IMR-90 (cell line): ENCODE data around the gene CPSF4L. TPM values are rescaled to one million over a fixed set of nuclear protein-coding genes. Genes with fewer than 3 reads are reported as not detected.

Experiments used
- ATAC-seq: fragments of 200-7000 bp; cut with Tn5 transposase; 2 replicates; pipeline ENCODE4 v1.9.1; 2020; ENCODE audit warnings: low read depth, mild to moderate bottlenecking, moderate library complexity
- BruUV-seq: library from RNA; stranded (reverse); fragments of 400-500 nt; replicated peaks from 2 replicates; lab custom pipeline; 2021; lab: Mats Ljungman, UMichigan
- CTCF ChIA-PET: fragments of 300-600 bp; formaldehyde crosslinking; extraction: SDS; loops from one replicate; lab custom pipeline; 2021; ENCODE audit warnings: antibody characterized with exemption; lab: Yijun Ruan, JAX
- POLR2A ChIA-PET: fragments of 300-600 bp; sonication (Branson Sonifier 250); formaldehyde crosslinking; loops from one replicate; lab custom pipeline; 2022; ENCODE audit warnings: antibody characterized with exemption; ENCODE audit not compliant: unreplicated experiment; lab: Charles Lee
- DNase-seq: peaks from one replicate; pipeline ENCODE4 v3.0.0; 2013
- H2AFZ ChIP-seq: replicated peaks from 2 replicates; pipeline ENCODE3; 2013; ENCODE audit warnings: low read length, mild to moderate bottlenecking; ENCODE audit not compliant: poor library complexity
- H2AK5ac ChIP-seq: 2 replicates; pipeline ENCODE4 v1.6.1; 2013; ENCODE audit warnings: low read depth, low read length, inconsistent platforms
- H2AK9ac ChIP-seq: replicated peaks from 2 replicates; pipeline ENCODE3; 2013; ENCODE audit warnings: mild to moderate bottlenecking, low read depth, low read length, moderate library complexity; ENCODE audit not compliant: poor library complexity
- H2BK120ac ChIP-seq: 2 replicates; pipeline ENCODE4 v1.6.1; 2013; ENCODE audit warnings: low read depth, low read length, inconsistent platforms
- H2BK15ac ChIP-seq: 3 replicates; pipeline ENCODE4 v1.6.1; 2013; ENCODE audit warnings: low read depth, low read length, inconsistent platforms
- H2BK20ac ChIP-seq: 2 replicates; pipeline ENCODE4 v1.6.1; 2013; ENCODE audit warnings: low read depth, mild to moderate bottlenecking, inconsistent platforms, low read length, moderate library complexity
- H2BK5ac ChIP-seq: 2 replicates; pipeline ENCODE4 v1.6.1; 2013; ENCODE audit warnings: mild to moderate bottlenecking, low read depth, low read length, inconsistent platforms; ENCODE audit not compliant: poor library complexity, severe bottlenecking
- H3K14ac ChIP-seq: replicated peaks from 2 replicates; pipeline ENCODE4 v1.6.1; 2013; ENCODE audit warnings: low read depth, low read length, inconsistent platforms
- H3K18ac ChIP-seq: 2 replicates; pipeline ENCODE4 v1.6.1; 2013; ENCODE audit warnings: low read depth, low read length, control low read depth
- H3K23ac ChIP-seq: 2 replicates; pipeline ENCODE4 v1.6.1; 2013; ENCODE audit warnings: low read depth, low read length, inconsistent platforms
- H3K27ac ChIP-seq: 2 replicates; pipeline ENCODE4 v1.5.1; 2013; ENCODE audit warnings: mild to moderate bottlenecking, control low read depth, low read length; ENCODE audit not compliant: insufficient read depth
- H3K27me3 ChIP-seq: 2 replicates; pipeline ENCODE4 v1.6.1; 2013; ENCODE audit warnings: low read length; ENCODE audit not compliant: control insufficient read depth, insufficient read depth
- H3K36me3 ChIP-seq: 2 replicates; pipeline ENCODE4 v1.6.1; 2013; ENCODE audit warnings: low read length, mixed read lengths; ENCODE audit not compliant: control insufficient read depth, insufficient read depth
- H3K4ac ChIP-seq: 2 replicates; pipeline ENCODE4 v1.6.1; 2013; ENCODE audit warnings: low read depth, low read length, inconsistent platforms
- H3K4me1 ChIP-seq: 2 replicates; pipeline ENCODE4 v1.6.1; 2013; ENCODE audit warnings: low read length, mixed read lengths; ENCODE audit not compliant: control insufficient read depth, insufficient read depth
- H3K4me2 ChIP-seq: 2 replicates; pipeline ENCODE4 v1.6.1; 2013; ENCODE audit warnings: low read depth, mild to moderate bottlenecking, control low read depth, low read length, moderate library complexity
- H3K4me3 ChIP-seq: 2 replicates; pipeline ENCODE4 v1.5.1; 2013; ENCODE audit warnings: low read depth, mild to moderate bottlenecking, control low read depth, low read length, moderate library complexity; ENCODE audit not compliant: insufficient read depth
- H3K56ac ChIP-seq: 2 replicates; pipeline ENCODE4 v1.6.1; 2013; ENCODE audit warnings: low read length, inconsistent platforms; ENCODE audit not compliant: insufficient read depth; ENCODE audit errors: extremely low read depth
- H3K79me1 ChIP-seq, 2 experiments: 2 replicates each; pipeline ENCODE4 v1.6.1; 2013; ENCODE audit warnings: low read length in 2 of 2, inconsistent platforms in 1 of 2, low read depth in 1 of 2
- H3K9ac ChIP-seq: 2 replicates; pipeline ENCODE4 v1.6.1; 2013; ENCODE audit warnings: low read depth, low read length, control low read depth
- H3K9me1 ChIP-seq: 2 replicates; pipeline ENCODE4 v1.6.1; 2013; ENCODE audit warnings: low read length, inconsistent platforms; ENCODE audit not compliant: insufficient read depth
- H3K9me3 ChIP-seq: 2 replicates; pipeline ENCODE4 v1.6.1; 2013; ENCODE audit warnings: low read length; ENCODE audit not compliant: control insufficient read depth, insufficient read depth
- H4K20me1 ChIP-seq: 2 replicates; pipeline ENCODE4 v1.6.1; 2013; ENCODE audit warnings: low read length, inconsistent platforms; ENCODE audit not compliant: insufficient read depth
- H4K5ac ChIP-seq: 2 replicates; pipeline ENCODE4 v1.6.1; 2013; ENCODE audit warnings: mild to moderate bottlenecking, low read depth, low read length, control low read depth
- H4K8ac ChIP-seq, 2 experiments: 2 replicates each; pipeline ENCODE4 v1.6.1; 2013; ENCODE audit warnings: low read depth in 2 of 2, low read length in 2 of 2, control low read depth in 1 of 2, inconsistent platforms in 1 of 2
- H4K91ac ChIP-seq: 2 replicates; pipeline ENCODE4 v1.6.1; 2013; ENCODE audit warnings: low read depth, low read length, inconsistent platforms; ENCODE audit not compliant: insufficient read depth
- BHLHE40 ChIP-seq: fragments of 150-350 bp; IDR thresholded peaks from 2 replicates; pipeline ENCODE4 v1.6.1; 2016; ENCODE audit warnings: mild to moderate bottlenecking, low read depth, low read length
- CEBPB ChIP-seq: IDR thresholded peaks from 2 replicates; pipeline ENCODE4 v1.6.1; 2012; ENCODE audit warnings: low read depth, low read length, improper control_type of control experiment
- CHD1 ChIP-seq: IDR thresholded peaks from 2 replicates; pipeline ENCODE4 v1.6.1; 2012; ENCODE audit warnings: low read depth, low read length, improper control_type of control experiment
- FOS ChIP-seq: fragments of 150-350 bp; IDR thresholded peaks from 2 replicates; pipeline ENCODE4 v1.6.1; 2016; ENCODE audit warnings: low read depth, low read length
- MAFK ChIP-seq: IDR thresholded peaks from 2 replicates; pipeline ENCODE4 v1.6.1; 2012; ENCODE audit warnings: low read depth, low read length, improper control_type of control experiment
- MAZ ChIP-seq: IDR thresholded peaks from 2 replicates; pipeline ENCODE4 v1.6.1; 2012; ENCODE audit warnings: low read depth, mild to moderate bottlenecking, low read length, improper control_type of control experiment, moderate library complexity, borderline replicate concordance
- MXI1 ChIP-seq: IDR thresholded peaks from 2 replicates; pipeline ENCODE4 v1.6.1; 2012; ENCODE audit warnings: low read depth, mild to moderate bottlenecking, low read length, moderate library complexity, borderline replicate concordance
- NFE2L2 ChIP-seq: fragments of 150-350 bp; IDR thresholded peaks from 2 replicates; pipeline ENCODE4 v1.6.1; 2016; ENCODE audit warnings: low read depth, mild to moderate bottlenecking, low read length
- RAD21 ChIP-seq: IDR thresholded peaks from 2 replicates; pipeline ENCODE4 v1.6.1; 2012; ENCODE audit warnings: low read length, improper control_type of control experiment
- RCOR1 ChIP-seq: IDR thresholded peaks from 2 replicates; pipeline ENCODE4 v1.6.1; 2012; ENCODE audit warnings: mild to moderate bottlenecking, low read length, improper control_type of control experiment; ENCODE audit not compliant: insufficient replicate concordance
- RFX5 ChIP-seq: IDR thresholded peaks from 2 replicates; pipeline ENCODE4 v1.8.0; 2012; ENCODE audit warnings: low read depth, mild to moderate bottlenecking, low read length, moderate library complexity
- SMC3 ChIP-seq: fragments of 150-350 bp; IDR thresholded peaks from 2 replicates; pipeline ENCODE4 v1.6.1; 2016; ENCODE audit warnings: low read depth, mild to moderate bottlenecking, antibody characterized with exemption, low read length, moderate library complexity
- WGBS, 2 experiments: methylation state at CpG; one replicate each; pipeline versions ENCODE4 v1.1.5 to v1.1.7; 2013; ENCODE audit warnings: missing lambda C conversion rate in 2 of 2; ENCODE audit not compliant: insufficient read length in 1 of 2; ENCODE audit errors: extremely low coverage in 2 of 2; 5-methylcytosine and 5-hydroxymethylcytosine counted together
- dilution Hi-C: fragments of 300-500 bp; cut with HindIII; formaldehyde crosslinking; loops from one replicate; pipeline ENCODE4 v1.14.3; 2018; ENCODE audit warnings: low sequenced_read_pairs; ENCODE audit not compliant: unreplicated experiment
- in situ Hi-C: fragments of 300-500 bp; cut with MboI; formaldehyde crosslinking; loops from 3 replicates; pipeline ENCODE4 v1.14.3; 2019; ENCODE audit warnings: low sequenced_read_pairs, inconsistent platforms, mixed read lengths
- intact Hi-C: fragments of 100-400 bp; cut with micrococcal nuclease; formaldehyde crosslinking; loops from 2 replicates; pipeline ENCODE4 v1.10.0; 2022
- polyA plus RNA-seq, 3 experiments: library from polyadenylated mRNA; depleted of rRNA; stranded (reverse); fragments of >200 nt; gene quantifications; 2 replicates each; pipeline ENCODE4 v1.2.3, GENCODE V29; 2012; ENCODE audit warnings: low replicate concordance in 1 of 3
- total RNA-seq: library from RNA; depleted of rRNA; stranded (reverse); fragments of >200 nt; gene quantifications from 2 replicates; pipeline ENCODE4 v1.2.3, GENCODE V29; 2012
- TF ChIP-seq, protein P1 (sequence below): fragments of 150-350 bp; IDR thresholded peaks from 2 replicates; pipeline ENCODE4 v1.6.1; 2017; ENCODE audit warnings: mild to moderate bottlenecking, antibody characterized with exemption, low read length, low read depth
- TF ChIP-seq, protein P2 (sequence below): fragments of 150-350 bp; IDR thresholded peaks from 2 replicates; pipeline ENCODE4 v1.6.1; 2016; ENCODE audit warnings: low read depth, mild to moderate bottlenecking, low read length, moderate library complexity, borderline replicate concordance
- TF ChIP-seq, protein P3 (sequence below): conservative IDR thresholded peaks from 2 replicates; pipeline ENCODE4 v1.5.1; 2012; ENCODE audit warnings: mild to moderate bottlenecking, low read depth, low read length, improper control_type of control experiment

The CPSF4L gene
- total and polyA plus RNA-seq, 2 of the 4 experiments (the other 2 are of a cell fraction), result not detected

DNA sequence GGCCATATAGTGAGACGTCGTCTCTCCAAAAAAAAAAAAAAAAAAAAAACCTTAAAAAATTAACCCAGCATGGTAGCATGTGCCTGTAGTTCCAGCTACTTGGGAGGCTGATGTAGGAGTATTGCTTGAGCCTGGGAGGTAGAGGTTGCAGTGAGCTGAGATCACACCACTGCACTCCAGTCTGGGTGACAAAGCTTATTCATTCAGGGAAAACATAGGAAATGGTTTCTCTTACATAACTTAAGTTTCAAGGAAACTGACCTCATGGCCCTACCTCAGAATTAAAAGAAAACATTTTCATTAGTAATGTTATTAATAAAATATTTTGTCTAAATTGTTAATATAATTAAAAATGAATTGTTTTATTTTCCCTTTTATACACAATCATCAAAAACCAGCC lies 37.4 kb downstream of the CPSF4L start:
- Histone ChIP-seq H3K36me3 (peaks cover 3% of the 10 kb centered on the region), H3K18ac (no peak overlapping the region), H3K56ac (no peak overlapping the region), H4K5ac (no peak overlapping the region), H3K27ac (no peak overlapping the region), H2BK15ac (no peak overlapping the region), H2AFZ (no peak overlapping the region), H3K4me1 (peaks cover 15% of the 10 kb centered on the region), H3K4me2 (no peak overlapping the region), H3K9me3 (no peaks in the 10 kb centered on the region), H4K20me1 (peaks cover 19% of the 10 kb centered on the region; the same call in 1 of the 2 replicates), H3K14ac (no peak overlapping the region), H2BK20ac (no peak overlapping the region), H2AK5ac (no peak overlapping the region), H3K27me3 (no peaks in the 10 kb centered on the region), H3K9me1 (peaks cover 8% of the 10 kb centered on the region), H3K4ac (no peak overlapping the region), H3K23ac (no peak overlapping the region), H3K4me3 (no peak overlapping the region), H2BK120ac (no peak overlapping the region), H2AK9ac (no peak overlapping the region), H2BK5ac (no peak overlapping the region), H4K8ac (no peak overlapping the region), H4K91ac (no peak overlapping the region), H3K79me1 (peaks cover 28 to 61% of the 10 kb centered on the region in 2 experiments), H3K9ac (no peak overlapping the region)
- ChIA-PET CTCF (interaction anchor here (0.6 kb wide), 1 partner anchor 84 kb away, joined by 3 read pairs; no protein-coding TSS in a partner anchor), POLR2A (no interaction called here)
- dilution Hi-C loops (no loop called here), intact Hi-C loops (no loop called here), in situ Hi-C loops (loop anchor here (25.0 kb wide), 1 partner anchor 837 kb away; no protein-coding TSS in a partner anchor)
- no peak for DNase-seq
- no peak for TF ChIP-seq MAFK
- no peak for TF ChIP-seq RCOR1
- no peak for TF ChIP-seq MXI1
- no peak for TF ChIP-seq NFE2L2
- no peak for TF ChIP-seq CEBPB
- no peak for TF ChIP-seq SMC3
- TF ChIP-seq, protein P1, sequence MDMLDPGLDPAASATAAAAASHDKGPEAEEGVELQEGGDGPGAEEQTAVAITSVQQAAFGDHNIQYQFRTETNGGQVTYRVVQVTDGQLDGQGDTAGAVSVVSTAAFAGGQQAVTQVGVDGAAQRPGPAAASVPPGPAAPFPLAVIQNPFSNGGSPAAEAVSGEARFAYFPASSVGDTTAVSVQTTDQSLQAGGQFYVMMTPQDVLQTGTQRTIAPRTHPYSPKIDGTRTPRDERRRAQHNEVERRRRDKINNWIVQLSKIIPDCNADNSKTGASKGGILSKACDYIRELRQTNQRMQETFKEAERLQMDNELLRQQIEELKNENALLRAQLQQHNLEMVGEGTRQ, result no peak
- TF ChIP-seq, protein P2, sequence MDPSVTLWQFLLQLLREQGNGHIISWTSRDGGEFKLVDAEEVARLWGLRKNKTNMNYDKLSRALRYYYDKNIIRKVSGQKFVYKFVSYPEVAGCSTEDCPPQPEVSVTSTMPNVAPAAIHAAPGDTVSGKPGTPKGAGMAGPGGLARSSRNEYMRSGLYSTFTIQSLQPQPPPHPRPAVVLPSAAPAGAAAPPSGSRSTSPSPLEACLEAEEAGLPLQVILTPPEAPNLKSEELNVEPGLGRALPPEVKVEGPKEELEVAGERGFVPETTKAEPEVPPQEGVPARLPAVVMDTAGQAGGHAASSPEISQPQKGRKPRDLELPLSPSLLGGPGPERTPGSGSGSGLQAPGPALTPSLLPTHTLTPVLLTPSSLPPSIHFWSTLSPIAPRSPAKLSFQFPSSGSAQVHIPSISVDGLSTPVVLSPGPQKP, result no peak
- TF ChIP-seq FOS, result no peak
- no peak for TF ChIP-seq MAZ
- no peak for TF ChIP-seq RFX5
- TF ChIP-seq, protein P3, sequence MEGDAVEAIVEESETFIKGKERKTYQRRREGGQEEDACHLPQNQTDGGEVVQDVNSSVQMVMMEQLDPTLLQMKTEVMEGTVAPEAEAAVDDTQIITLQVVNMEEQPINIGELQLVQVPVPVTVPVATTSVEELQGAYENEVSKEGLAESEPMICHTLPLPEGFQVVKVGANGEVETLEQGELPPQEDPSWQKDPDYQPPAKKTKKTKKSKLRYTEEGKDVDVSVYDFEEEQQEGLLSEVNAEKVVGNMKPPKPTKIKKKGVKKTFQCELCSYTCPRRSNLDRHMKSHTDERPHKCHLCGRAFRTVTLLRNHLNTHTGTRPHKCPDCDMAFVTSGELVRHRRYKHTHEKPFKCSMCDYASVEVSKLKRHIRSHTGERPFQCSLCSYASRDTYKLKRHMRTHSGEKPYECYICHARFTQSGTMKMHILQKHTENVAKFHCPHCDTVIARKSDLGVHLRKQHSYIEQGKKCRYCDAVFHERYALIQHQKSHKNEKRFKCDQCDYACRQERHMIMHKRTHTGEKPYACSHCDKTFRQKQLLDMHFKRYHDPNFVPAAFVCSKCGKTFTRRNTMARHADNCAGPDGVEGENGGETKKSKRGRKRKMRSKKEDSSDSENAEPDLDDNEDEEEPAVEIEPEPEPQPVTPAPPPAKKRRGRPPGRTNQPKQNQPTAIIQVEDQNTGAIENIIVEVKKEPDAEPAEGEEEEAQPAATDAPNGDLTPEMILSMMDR, result no peak
- no peak for TF ChIP-seq RAD21
- no peak for TF ChIP-seq BHLHE40
- TF ChIP-seq CHD1, result no peak
- no TSS peak for BruUV-seq
- ATAC-seq, result no peak
- no CpG with 5 or more reads among the region's 2 CpGs for WGBS, 2 experiments
